ENCODE data around the gene NDUFAF8.

NDUFAF8 gene

DNA sequence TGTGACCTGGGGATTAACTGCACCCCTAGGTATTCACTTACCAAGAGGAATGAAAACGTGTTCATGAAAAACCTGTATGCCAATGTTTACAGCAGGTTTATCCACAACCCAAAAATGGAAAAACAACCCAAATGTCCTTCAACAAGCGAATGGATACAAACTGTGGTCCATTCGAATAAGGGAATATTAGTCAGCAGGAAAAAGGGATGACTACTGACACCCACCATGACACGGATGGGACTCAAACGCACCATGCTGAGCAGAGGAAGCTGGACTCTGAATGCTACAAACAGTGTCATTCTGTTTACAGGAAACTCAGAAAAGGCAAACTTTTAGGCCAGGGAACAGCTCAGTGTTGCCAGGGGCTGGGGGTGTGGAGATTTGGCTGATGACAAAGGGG lies 51.1 kb downstream of the NDUFAF8 start:
- TF ChIP-seq, protein P1, sequence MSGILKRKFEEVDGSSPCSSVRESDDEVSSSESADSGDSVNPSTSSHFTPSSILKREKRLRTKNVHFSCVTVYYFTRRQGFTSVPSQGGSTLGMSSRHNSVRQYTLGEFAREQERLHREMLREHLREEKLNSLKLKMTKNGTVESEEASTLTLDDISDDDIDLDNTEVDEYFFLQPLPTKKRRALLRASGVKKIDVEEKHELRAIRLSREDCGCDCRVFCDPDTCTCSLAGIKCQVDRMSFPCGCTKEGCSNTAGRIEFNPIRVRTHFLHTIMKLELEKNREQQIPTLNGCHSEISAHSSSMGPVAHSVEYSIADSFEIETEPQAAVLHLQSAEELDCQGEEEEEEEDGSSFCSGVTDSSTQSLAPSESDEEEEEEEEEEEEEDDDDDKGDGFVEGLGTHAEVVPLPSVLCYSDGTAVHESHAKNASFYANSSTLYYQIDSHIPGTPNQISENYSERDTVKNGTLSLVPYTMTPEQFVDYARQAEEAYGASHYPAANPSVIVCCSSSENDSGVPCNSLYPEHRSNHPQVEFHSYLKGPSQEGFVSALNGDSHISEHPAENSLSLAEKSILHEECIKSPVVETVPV (CRISPR knock-in tag; IDR thresholded peaks at IDR 0.05), result no peak
- TF ChIP-seq, protein P2, sequence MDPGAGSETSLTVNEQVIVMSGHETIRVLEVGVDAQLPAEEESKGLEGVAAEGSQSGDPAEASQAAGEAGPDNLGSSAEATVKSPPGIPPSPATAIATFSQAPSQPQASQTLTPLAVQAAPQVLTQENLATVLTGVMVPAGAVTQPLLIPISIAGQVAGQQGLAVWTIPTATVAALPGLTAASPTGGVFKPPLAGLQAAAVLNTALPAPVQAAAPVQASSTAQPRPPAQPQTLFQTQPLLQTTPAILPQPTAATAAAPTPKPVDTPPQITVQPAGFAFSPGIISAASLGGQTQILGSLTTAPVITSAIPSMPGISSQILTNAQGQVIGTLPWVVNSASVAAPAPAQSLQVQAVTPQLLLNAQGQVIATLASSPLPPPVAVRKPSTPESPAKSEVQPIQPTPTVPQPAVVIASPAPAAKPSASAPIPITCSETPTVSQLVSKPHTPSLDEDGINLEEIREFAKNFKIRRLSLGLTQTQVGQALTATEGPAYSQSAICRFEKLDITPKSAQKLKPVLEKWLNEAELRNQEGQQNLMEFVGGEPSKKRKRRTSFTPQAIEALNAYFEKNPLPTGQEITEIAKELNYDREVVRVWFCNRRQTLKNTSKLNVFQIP (CRISPR knock-in tag; IDR thresholded peaks at IDR 0.05; ENCODE audit: borderline replicate concordance, low read depth), result no peak
- TF ChIP-seq, protein P3, sequence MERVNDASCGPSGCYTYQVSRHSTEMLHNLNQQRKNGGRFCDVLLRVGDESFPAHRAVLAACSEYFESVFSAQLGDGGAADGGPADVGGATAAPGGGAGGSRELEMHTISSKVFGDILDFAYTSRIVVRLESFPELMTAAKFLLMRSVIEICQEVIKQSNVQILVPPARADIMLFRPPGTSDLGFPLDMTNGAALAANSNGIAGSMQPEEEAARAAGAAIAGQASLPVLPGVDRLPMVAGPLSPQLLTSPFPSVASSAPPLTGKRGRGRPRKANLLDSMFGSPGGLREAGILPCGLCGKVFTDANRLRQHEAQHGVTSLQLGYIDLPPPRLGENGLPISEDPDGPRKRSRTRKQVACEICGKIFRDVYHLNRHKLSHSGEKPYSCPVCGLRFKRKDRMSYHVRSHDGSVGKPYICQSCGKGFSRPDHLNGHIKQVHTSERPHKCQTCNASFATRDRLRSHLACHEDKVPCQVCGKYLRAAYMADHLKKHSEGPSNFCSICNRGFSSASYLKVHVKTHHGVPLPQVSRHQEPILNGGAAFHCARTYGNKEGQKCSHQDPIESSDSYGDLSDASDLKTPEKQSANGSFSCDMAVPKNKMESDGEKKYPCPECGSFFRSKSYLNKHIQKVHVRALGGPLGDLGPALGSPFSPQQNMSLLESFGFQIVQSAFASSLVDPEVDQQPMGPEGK (CRISPR knock-in tag; IDR thresholded peaks at IDR 0.05; ENCODE audit: borderline replicate concordance), result no peak
- no peak for TF ChIP-seq ESRRG (CRISPR knock-in tag; IDR thresholded peaks at IDR 0.05)
- ATAC-seq, result no peak

All from SK-N-SH treated with all-trans-retinoic acid at 6 μM for 48 hours (cell line).